ENCODE measurements around the gene MTERF4. TPM values are rescaled to one million over a fixed set of nuclear protein-coding genes. Genes with fewer than 3 reads are reported as not detected.

Gene MTERF4
- polyA plus RNA-seq, 1 experiment: 30.9 TPM

- Histone ChIP-seq H3K4me3 (ENCODE audit: low read depth, low read length) (no peak overlapping the region), H3K27me3 (ENCODE audit: control insufficient read depth, insufficient read depth, low read length) (no peaks in the 10 kb centered on the region), H3K27ac (ENCODE audit: low read depth, low read length) (no peak overlapping the region), H3K9me3 (ENCODE audit: control insufficient read depth, insufficient read depth, low read length) (no peaks in the 10 kb centered on the region; the same call in 1 of the 2 replicates)
- CTCF ChIA-PET: interaction anchor here (0.9 kb wide), 1 partner anchor 11 kb away, joined by 4 read pairs; no protein-coding TSS in a partner anchor
- no peak for TF ChIP-seq CTCF (IDR thresholded peaks at IDR 0.05; ENCODE audit: low read depth, low read length)
- no peak for DNase-seq (ENCODE audit: low read depth, low spot score)
- POLR2A ChIA-PET: no interaction called here
Observed at GRCh38 chr2:241066893-241067341, 35.2 kb downstream of the MTERF4 start.

GRCh38 chr2:241066171-241066892 is 35.8 kb downstream of the MTERF4 start:
- ChIA-PET POLR2A (no interaction called here), CTCF (interaction anchor here (0.9 kb wide), 1 partner anchor 12 kb away, joined by 4 read pairs; no protein-coding TSS in a partner anchor)
- no peak for TF ChIP-seq CTCF (IDR thresholded peaks at IDR 0.05; ENCODE audit: low read depth, low read length)
- no peak for DNase-seq (ENCODE audit: low read depth, low spot score)
- no peak overlapping the region for H3K27ac ChIP-seq (ENCODE audit: low read depth, low read length)
- no peaks in the 10 kb centered on the region for H3K27me3 ChIP-seq (ENCODE audit: control insufficient read depth, insufficient read depth, low read length)
- H3K4me3 ChIP-seq (ENCODE audit: low read depth, low read length): no peak overlapping the region
- no peaks in the 10 kb centered on the region; the same call in 1 of the 2 replicates for H3K9me3 ChIP-seq (ENCODE audit: control insufficient read depth, insufficient read depth, low read length)

- POLR2A ChIA-PET: no interaction called here
- no peak overlapping the region for H3K27ac ChIP-seq (ENCODE audit: low read depth, low read length)
- CTCF ChIA-PET: interaction anchor here (0.6 kb wide), 1 partner anchor 10 kb away, joined by 3 read pairs; no protein-coding TSS in a partner anchor
Observed at GRCh38 chr2:241065355-241065803, 36.7 kb downstream of the MTERF4 start.

GRCh38 chr2:241064802-241065354 is 37.2 kb downstream of the MTERF4 start:
- ChIA-PET CTCF (interaction anchor here (0.6 kb wide), 1 partner anchor 9 kb away, joined by 3 read pairs; no protein-coding TSS in a partner anchor), POLR2A (no interaction called here)
- H3K9me3 ChIP-seq (ENCODE audit: control insufficient read depth, insufficient read depth, low read length): no peaks in the 10 kb centered on the region; the same call in 1 of the 2 replicates
- TF ChIP-seq CTCF (IDR thresholded peaks at IDR 0.05; ENCODE audit: low read depth, low read length): no peak
- no peak for DNase-seq (ENCODE audit: low read depth, low spot score)
- no peak overlapping the region for H3K4me3 ChIP-seq (ENCODE audit: low read depth, low read length)
- H3K27me3 ChIP-seq (ENCODE audit: control insufficient read depth, insufficient read depth, low read length): no peaks in the 10 kb centered on the region
- H3K27ac ChIP-seq (ENCODE audit: low read depth, low read length): no peak overlapping the region

More at GRCh38 chr2:241065355-241065803, 36.7 kb downstream of the MTERF4 start:
- no peak for TF ChIP-seq CTCF (IDR thresholded peaks at IDR 0.05; ENCODE audit: low read depth, low read length)
- no peak for DNase-seq (ENCODE audit: low read depth, low spot score)
- Histone ChIP-seq H3K9me3 (ENCODE audit: control insufficient read depth, insufficient read depth, low read length) (no peaks in the 10 kb centered on the region; the same call in 1 of the 2 replicates), H3K27me3 (ENCODE audit: control insufficient read depth, insufficient read depth, low read length) (no peaks in the 10 kb centered on the region), H3K4me3 (ENCODE audit: low read depth, low read length) (no peak overlapping the region)
